ENCODE results near the gene PHKG2.

The PHKG2 gene

DNA sequence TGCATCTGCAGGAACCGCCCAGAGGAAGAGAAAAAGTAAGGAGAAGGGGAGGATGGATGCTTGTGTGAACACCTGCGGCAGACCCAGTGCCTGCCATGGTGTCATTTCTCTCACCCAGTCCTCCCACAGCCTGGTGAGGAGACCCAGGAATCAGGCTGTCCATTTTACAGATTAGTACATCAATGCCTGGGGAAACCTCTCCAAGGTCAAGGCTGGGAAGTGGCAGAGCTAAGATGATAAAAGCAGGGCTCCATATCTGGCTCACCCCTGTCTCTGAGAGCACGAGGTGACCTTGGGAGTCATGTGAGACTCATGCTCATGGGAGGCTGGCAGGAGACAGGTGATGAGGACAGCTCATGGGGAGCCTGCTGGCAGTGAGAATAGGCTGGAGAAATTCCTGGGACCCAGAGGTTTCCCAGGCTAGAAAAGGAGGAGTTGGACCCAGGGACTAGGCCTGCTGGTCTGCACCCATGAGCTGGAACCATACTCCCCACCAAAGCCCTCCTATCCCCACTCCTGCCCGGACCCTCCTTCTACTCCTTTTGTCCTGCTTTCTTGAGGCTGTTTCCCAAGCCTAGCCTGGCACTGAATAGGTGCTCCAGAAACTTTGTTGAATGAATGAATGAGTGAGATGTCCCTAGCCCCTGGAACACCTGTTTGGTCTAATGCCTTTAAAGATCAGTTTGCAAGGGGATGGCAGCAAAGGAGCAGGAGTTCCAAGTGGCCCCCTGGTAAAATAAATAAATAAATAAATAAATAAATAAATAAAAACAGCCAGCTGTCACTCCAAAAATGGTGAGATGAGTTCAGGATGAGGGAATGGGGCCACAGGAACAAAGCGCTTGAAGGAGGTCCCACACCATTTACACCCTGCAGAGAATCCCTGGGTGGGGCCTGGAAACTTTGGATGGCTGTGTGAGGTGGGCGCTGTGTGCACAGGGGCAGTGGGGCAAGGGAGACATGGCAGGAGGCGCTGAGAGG lies 37.2 kb downstream of the PHKG2 start:
- DNase-seq (ENCODE audit: low read depth in 1 of 2, low spot score in 1 of 2) = no peak
- no peak for TF ChIP-seq JUND (IDR thresholded peaks at IDR 0.05; ENCODE audit: low read depth)
- in situ Hi-C loops (cut with HindIII; ENCODE audit: low pct_unique_long_range_greater_than_20kb, low sequenced_read_pairs) = no loop called here

DNA sequence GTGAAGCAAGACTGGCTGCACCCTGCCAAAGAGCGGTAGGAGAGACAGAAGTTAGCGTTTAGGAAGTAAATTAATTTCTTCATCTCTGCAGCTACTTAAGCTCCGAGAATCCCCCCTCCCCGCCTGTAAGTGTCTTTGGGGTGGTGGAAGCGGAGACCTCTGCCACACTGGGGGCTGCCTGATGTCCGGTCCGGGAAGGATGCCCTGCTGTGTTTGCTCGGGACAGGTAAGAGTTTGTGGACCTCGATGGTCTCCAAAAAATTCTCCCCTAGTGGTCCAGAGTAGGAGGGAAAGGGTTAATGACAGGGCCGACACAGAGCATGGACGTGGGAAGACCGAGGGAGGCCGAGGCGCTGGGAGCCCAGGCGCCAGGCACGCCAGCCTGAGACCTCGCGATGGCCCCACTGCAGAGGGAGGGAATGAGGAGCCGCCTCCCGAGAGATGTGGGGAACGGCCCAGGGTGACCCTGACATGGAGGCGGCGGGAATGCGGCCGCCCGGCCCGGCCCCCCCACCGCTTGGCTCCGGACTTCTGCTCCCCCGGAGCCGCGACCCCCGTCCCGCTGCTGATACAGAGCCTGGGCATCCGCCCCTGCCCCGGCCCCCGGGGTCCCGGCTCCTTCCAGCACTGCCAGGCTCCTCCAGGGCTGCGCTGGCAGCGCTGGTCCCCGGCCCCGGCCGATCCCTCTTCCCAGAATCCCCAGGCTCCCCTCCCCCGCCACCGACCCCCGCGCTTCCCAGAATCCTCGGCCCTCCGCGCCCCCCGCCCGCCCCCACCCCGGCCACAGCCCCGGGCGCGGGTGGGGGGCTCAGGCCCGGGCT lies 38.1 kb downstream of the PHKG2 start:
- DNase-seq (ENCODE audit: low read depth in 1 of 2, low spot score in 1 of 2) = peak; percentile 64 to 68
- no peak for TF ChIP-seq JUND (IDR thresholded peaks at IDR 0.05; ENCODE audit: low read depth)
- in situ Hi-C loops (cut with HindIII; ENCODE audit: low pct_unique_long_range_greater_than_20kb, low sequenced_read_pairs) = no loop called here

DNA sequence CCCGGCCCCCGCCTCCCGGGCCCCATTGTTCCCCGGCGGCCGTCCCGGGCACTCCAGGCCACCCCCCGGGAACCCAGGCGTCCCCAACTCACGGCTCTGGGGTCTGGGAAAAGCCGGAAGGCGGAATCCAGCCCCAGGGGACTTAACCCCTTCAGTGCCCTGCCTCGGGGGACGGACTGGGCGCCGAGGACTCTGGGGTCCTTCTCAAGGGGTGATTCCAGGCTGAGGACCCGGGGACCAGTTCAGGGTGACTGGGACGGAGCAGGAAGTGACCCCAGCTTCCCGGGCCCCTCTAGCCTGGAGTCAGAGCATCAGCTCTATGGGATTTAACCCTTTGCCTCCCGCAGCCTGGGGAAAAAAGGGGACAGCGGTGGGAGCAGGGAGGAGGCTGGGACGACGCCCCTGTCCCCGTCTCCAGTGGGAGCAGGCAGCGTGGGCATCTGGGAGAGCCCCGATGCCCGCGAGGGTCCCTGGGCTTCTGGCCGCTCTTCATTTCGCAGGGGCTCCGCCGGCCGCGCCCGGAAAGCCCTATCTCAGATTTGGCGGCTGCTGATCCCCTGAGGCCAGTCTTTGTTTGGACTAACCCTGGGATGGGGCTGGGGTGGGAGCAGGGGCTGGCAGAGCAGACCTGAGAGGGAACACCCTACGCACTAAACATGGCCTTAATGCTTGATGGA lies 38.8 kb downstream of the PHKG2 start, which contains the start of gene ZNF629:
ZNF629 (minus strand) TSS at position 270 of the 677 bp plus-strand sequence. CDS start 2,723 bp downstream, outside the sequence.
- in situ Hi-C loops (cut with HindIII; ENCODE audit: low pct_unique_long_range_greater_than_20kb, low sequenced_read_pairs) = no loop called here

DNA sequence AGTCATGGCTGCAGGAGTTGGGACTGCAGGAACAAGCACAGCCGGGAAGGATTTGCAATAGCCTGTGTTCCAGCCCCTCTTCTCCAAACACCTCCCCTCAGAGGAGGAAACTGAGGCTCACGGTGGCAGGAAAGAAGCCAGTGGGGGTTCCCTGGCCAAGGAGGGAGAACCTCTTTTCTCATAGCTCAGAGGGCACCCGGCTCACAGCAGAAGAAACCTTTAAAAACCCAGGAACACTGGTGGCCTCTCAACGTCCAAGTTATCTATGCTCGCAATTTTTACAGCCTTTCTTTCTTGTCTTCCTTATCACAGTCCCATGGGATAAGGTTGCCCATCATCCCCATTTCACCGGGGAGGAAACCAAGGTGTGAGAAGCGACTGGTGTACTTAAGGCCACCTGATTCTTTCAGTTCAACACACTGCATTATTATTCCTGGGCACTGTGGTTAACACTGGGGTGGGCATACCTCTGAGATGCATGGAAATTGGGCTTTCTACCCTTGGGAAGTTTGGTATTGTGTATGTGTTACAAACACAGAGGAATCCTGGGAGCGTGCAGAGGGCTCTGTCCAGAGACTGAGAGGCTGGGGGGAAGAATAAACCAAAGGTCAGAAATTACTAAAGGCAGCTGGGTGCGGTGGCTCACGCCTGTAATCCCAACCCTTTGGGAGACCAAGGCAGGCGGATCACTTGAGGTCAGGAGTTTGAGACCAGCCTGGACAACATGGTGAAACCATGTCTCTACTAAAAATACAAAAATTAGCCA lies 39.6 kb downstream of the PHKG2 start:
- no peak for DNase-seq (ENCODE audit: low read depth in 1 of 2, low spot score in 1 of 2)
- no peak for TF ChIP-seq JUND (IDR thresholded peaks at IDR 0.05; ENCODE audit: low read depth)
- in situ Hi-C loops (cut with HindIII; ENCODE audit: low pct_unique_long_range_greater_than_20kb, low sequenced_read_pairs) = no loop called here

More for the DNA sequence above, 38.8 kb downstream of the PHKG2 start, which contains the start of gene ZNF629:
- TF ChIP-seq JUND (IDR thresholded peaks at IDR 0.05; ENCODE audit: low read depth) = no peak
- DNase-seq (ENCODE audit: low read depth in 1 of 2, low spot score in 1 of 2) = peak; percentile 80 to 85

DNA sequence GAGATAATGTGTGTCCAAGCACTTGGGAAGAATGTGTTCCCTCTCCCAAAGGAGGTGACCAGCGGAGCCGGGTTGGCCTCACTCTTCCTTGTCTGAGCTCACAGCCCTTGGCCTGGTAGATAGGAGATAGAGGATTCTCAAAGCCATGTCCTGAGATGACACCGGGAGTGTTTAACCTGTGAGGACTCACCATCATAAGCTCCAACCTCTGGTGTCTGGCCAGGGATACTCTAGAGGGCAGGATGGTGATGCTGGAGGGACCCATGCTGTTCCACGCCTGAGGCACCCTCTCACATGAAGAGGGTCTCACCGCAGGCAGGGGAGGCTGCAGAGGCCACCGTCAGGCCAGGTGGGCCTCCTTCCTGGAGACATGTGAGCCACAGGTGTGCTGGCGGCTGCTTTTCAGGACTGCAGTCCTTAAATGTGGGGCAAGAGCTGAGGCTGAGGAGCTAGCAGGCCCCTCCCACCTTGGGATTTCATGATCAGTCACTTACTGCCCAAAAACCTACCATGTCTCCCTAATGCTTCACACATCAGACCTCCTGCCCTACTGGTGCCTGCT lies 45.4 kb downstream of the PHKG2 start:
- in situ Hi-C loops (cut with HindIII; ENCODE audit: low pct_unique_long_range_greater_than_20kb, low sequenced_read_pairs) = no loop called here
- no peak for DNase-seq (ENCODE audit: low read depth in 1 of 2, low spot score in 1 of 2)
- TF ChIP-seq JUND (IDR thresholded peaks at IDR 0.05; ENCODE audit: low read depth) = no peak

DNA sequence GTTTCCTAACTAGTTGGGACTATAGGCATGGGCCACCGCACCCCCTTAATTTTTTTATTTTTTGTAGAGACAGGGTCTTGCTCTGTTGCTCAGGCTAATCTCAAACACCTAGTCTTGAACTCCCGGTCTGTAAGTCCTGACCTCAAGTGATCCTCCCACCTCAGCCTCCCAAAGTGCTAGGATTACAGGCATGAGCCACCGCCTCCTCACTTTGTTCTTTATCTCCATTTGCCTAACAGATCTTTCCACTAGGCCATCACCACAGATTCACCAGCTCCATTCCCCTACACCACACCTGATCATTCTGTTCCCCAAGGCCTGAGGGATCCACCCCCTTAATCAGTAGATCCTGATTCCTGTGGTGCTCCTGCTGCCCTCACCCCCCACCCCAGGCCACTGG lies 46.4 kb downstream of the PHKG2 start:
- DNase-seq (ENCODE audit: low read depth in 1 of 2, low spot score in 1 of 2) = no peak
- in situ Hi-C loops (cut with HindIII; ENCODE audit: low pct_unique_long_range_greater_than_20kb, low sequenced_read_pairs) = no loop called here
- no peak for TF ChIP-seq JUND (IDR thresholded peaks at IDR 0.05; ENCODE audit: low read depth)

DNA sequence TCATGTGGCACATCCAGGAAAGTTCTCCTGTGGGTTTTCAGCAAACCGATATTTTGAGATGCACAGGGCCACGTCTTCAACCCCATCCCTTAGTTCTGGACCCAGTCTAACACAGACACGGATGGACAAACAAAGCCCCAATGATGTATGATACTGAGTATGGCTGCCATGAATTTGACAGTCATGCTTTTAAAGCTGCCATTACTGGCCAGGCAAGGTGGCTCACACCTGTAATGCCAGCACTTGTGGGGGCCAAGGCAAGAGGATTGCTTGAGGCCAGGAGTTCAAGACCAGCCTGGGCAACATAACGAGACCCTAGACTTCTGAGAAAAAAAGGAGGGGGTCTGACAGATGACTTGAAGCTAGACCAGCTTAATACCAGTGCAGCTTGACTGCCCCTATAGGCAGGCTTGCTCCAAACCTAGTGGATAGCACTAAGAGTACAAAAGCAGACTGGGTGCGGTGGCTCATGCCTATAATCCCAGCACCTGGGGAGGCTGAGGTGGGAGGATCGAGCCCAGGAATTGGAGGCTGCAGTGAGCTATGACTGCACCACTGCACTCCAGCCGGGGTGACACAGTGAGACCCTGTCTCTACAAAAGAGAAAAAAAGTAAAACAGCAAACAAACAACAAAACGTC lies 49.6 kb downstream of the PHKG2 start:
- in situ Hi-C loops (cut with HindIII; ENCODE audit: low pct_unique_long_range_greater_than_20kb, low sequenced_read_pairs) = no loop called here
- TF ChIP-seq JUND (IDR thresholded peaks at IDR 0.05; ENCODE audit: low read depth) = no peak
- no peak for DNase-seq (ENCODE audit: low read depth in 1 of 2, low spot score in 1 of 2)
